ENCODE results near the gene CDCA7L. TPM values are rescaled to one million over a fixed set of nuclear protein-coding genes. Genes with fewer than 3 reads are reported as not detected.
A peak's percentile ranks its signal among the peaks of the same experiment; 100 is the strongest.

The CDCA7L gene
- total RNA-seq = 15.4 TPM

- peak; percentile 56 for DNase-seq (ENCODE audit: low spot score)
Observed at GRCh38 chr7:21945454-21946221, at the start of gene CDCA7L. Gene CDCA7L (minus strand): TSS chr7:21945899. CDS start chr7:21945804, 95 bp downstream.

GRCh38 chr7:21986096-21986495 is 40.4 kb upstream of the CDCA7L start:
- DNase-seq (ENCODE audit: low spot score) = no peak

GRCh38 chr7:21984042-21984441 is 38.3 kb upstream of the CDCA7L start:
- DNase-seq (ENCODE audit: low spot score) = no peak

- DNase-seq (ENCODE audit: low spot score) = no peak
Observed at GRCh38 chr7:21983056-21983455, 37.4 kb upstream of the CDCA7L start.

- no peak for DNase-seq (ENCODE audit: low spot score)
Observed at GRCh38 chr7:21981524-21981923, 35.8 kb upstream of the CDCA7L start.

GRCh38 chr7:21980926-21981500 is 35.3 kb upstream of the CDCA7L start:
- DNase-seq (ENCODE audit: low spot score) = no peak

- no peak for DNase-seq (ENCODE audit: low spot score)
Observed at GRCh38 chr7:21972397-21972784, 26.7 kb upstream of the CDCA7L start.

GRCh38 chr7:21971780-21972396 is 26.2 kb upstream of the CDCA7L start:
- DNase-seq (ENCODE audit: low spot score) = no peak

GRCh38 chr7:21969822-21970221 is 24.1 kb upstream of the CDCA7L start:
- no peak for DNase-seq (ENCODE audit: low spot score)

GRCh38 chr7:21967598-21968003 is 21.9 kb upstream of the CDCA7L start:
- no peak for DNase-seq (ENCODE audit: low spot score)

- no peak for DNase-seq (ENCODE audit: low spot score)
Observed at GRCh38 chr7:21966271-21966670, 20.6 kb upstream of the CDCA7L start.

GRCh38 chr7:21965291-21965690 is 19.6 kb upstream of the CDCA7L start:
- no peak for DNase-seq (ENCODE audit: low spot score)

GRCh38 chr7:21962677-21963076 is 17.0 kb upstream of the CDCA7L start:
- DNase-seq (ENCODE audit: low spot score) = no peak

- peak; percentile 13 for DNase-seq (ENCODE audit: low spot score)
Observed at GRCh38 chr7:21960922-21961321, 15.2 kb upstream of the CDCA7L start.

- DNase-seq (ENCODE audit: low spot score) = no peak
Observed at GRCh38 chr7:21959387-21959776, 13.7 kb upstream of the CDCA7L start.

GRCh38 chr7:21953781-21954180 is 8.1 kb upstream of the CDCA7L start:
- no peak for DNase-seq (ENCODE audit: low spot score)

GRCh38 chr7:21948887-21949540 is 3.3 kb upstream of the CDCA7L start:
- DNase-seq (ENCODE audit: low spot score) = no peak

- no peak for DNase-seq (ENCODE audit: low spot score)
Observed at GRCh38 chr7:21948364-21948763, 2.7 kb upstream of the CDCA7L start.

GRCh38 chr7:21947946-21948345 is 2.2 kb upstream of the CDCA7L start:
- no peak for DNase-seq (ENCODE audit: low spot score)

- DNase-seq (ENCODE audit: low spot score) = no peak
Observed at GRCh38 chr7:21947056-21947455, 1.4 kb upstream of the CDCA7L start.

- no peak for DNase-seq (ENCODE audit: low spot score)
Observed at GRCh38 chr7:21946222-21946709, 567 bp upstream of the CDCA7L start.
